Panc1 (cell line): ENCODE data around the gene TMPRSS2. TPM values are rescaled to one million over a fixed set of nuclear protein-coding genes. Genes with fewer than 3 reads are reported as not detected.

Experiments
- ATAC-seq: fragments of 200-7000 bp; cut with Tn5 transposase; 2 replicates; pipeline ENCODE4 v1.9.1; 2020; ENCODE audit warnings: mild to moderate bottlenecking, moderate library complexity
- BruUV-seq: library from RNA; stranded (reverse); fragments of 400-500 nt; replicated peaks from 2 replicates; lab custom pipeline; 2021; lab: Mats Ljungman, UMichigan
- CTCF ChIA-PET: fragments of 300-600 bp; sonication (Branson Sonifier 250); formaldehyde crosslinking; loops from one replicate; lab custom pipeline; 2022; ENCODE audit warnings: antibody characterized with exemption; lab: Charles Lee
- POLR2A ChIA-PET: fragments of 300-600 bp; sonication (Branson Sonifier 250); formaldehyde crosslinking; loops from one replicate; lab custom pipeline; 2022; ENCODE audit warnings: antibody characterized with exemption; lab: Charles Lee
- DNase-seq: peaks from one replicate; pipeline ENCODE4 v3.0.0-alpha.2; 2010; ENCODE audit warnings: low read depth, low spot score
- H3K27ac ChIP-seq: 2 replicates; pipeline ENCODE4 v1.5.1; 2011; ENCODE audit warnings: mild to moderate bottlenecking, low read length, inconsistent platforms
- H3K27me3 ChIP-seq: fragments of 200-500 bp; sonication (Bioruptor generic); 2 replicates; pipeline ENCODE4 v1.6.0; 2014; ENCODE audit warnings: low read length, inconsistent platforms; ENCODE audit not compliant: control insufficient read depth, insufficient read depth
- H3K36me3 ChIP-seq: fragments of 200-500 bp; sonication (Bioruptor generic); 2 replicates; pipeline ENCODE4 v1.5.1; 2014; ENCODE audit warnings: inconsistent platforms, mild to moderate bottlenecking, low read length, moderate library complexity; ENCODE audit not compliant: control insufficient read depth, insufficient read depth
- H3K4me1 ChIP-seq: 2 replicates; pipeline ENCODE4 v1.5.1; 2011; ENCODE audit warnings: inconsistent platforms, mild to moderate bottlenecking, low read length, moderate library complexity; ENCODE audit not compliant: control insufficient read depth, insufficient read depth
- H3K4me3 ChIP-seq, 2 experiments: 2 replicates each; pipeline ENCODE4 v1.5.1; 2011 to 2012; ENCODE audit warnings: low read depth in 2 of 2, low read length in 2 of 2, mild to moderate bottlenecking in 2 of 2, inconsistent platforms in 1 of 2, moderate library complexity in 1 of 2
- H3K9me3 ChIP-seq: fragments of 200-500 bp; sonication (Bioruptor generic); 2 replicates; pipeline ENCODE4 v1.5.1; 2014; ENCODE audit warnings: low read depth, mild to moderate bottlenecking, inconsistent platforms, low read length, moderate library complexity; ENCODE audit not compliant: control insufficient read depth, insufficient read depth
- POLR2AphosphoS5 ChIP-seq: IDR thresholded peaks from 2 replicates; pipeline ENCODE4 v1.6.1; 2012; ENCODE audit warnings: mild to moderate bottlenecking, low read depth, low read length, moderate library complexity
- REST ChIP-seq, 2 experiments: IDR thresholded peaks; 2 replicates each; pipeline ENCODE4 v1.6.1; 2011 to 2012; ENCODE audit warnings: low read depth in 2 of 2, control low read depth in 1 of 2, low read length in 1 of 2, mild to moderate bottlenecking in 1 of 2, moderate library complexity in 1 of 2; ENCODE audit not compliant: insufficient read depth in 1 of 2
- SIN3A ChIP-seq: IDR thresholded peaks from 2 replicates; pipeline ENCODE4 v1.6.1; 2012; ENCODE audit warnings: low read depth, mild to moderate bottlenecking, low read length, moderate library complexity, borderline replicate concordance; ENCODE audit not compliant: insufficient read depth
- TCF7L2 ChIP-seq: IDR thresholded peaks from 2 replicates; pipeline ENCODE4 v1.6.1; 2011; ENCODE audit warnings: mild to moderate bottlenecking, low read depth, low read length, inconsistent platforms
- in situ Hi-C: cut with HindIII; loops from 2 replicates; pipeline ENCODE4 v1.10.0; 2016; ENCODE audit warnings: low sequenced_read_pairs, low pct_unique_long_range_greater_than_20kb
- intact Hi-C: fragments of 100-400 bp; cut with micrococcal nuclease; formaldehyde crosslinking; loops from one replicate; pipeline ENCODE4 v1.10.0; 2022; ENCODE audit not compliant: unreplicated experiment
- total RNA-seq: library from RNA; stranded (reverse); gene quantifications from one replicate; pipeline ENCODE4 v1.2.1, GENCODE V29; 2021; ENCODE audit not compliant: unreplicated experiment
- TF ChIP-seq, protein P1 (sequence below): fragments of 450-650 bp; IDR thresholded peaks from 2 replicates; pipeline ENCODE4 v1.5.1; 2017; ENCODE audit warnings: mild to moderate bottlenecking

TMPRSS2 gene
- total RNA-seq, 1 experiment from 2014 or later = 111 TPM

GRCh38 chr21:41509145-41509496 is 1.2 kb upstream of the TMPRSS2 start:
- ChIA-PET CTCF (no interaction called here), POLR2A (no interaction called here)
- BruUV-seq = no TSS peak
- no peak for DNase-seq
- intact Hi-C loops (no loop called here), in situ Hi-C loops (no loop called here)
- TF ChIP-seq REST (IDR thresholded peaks at IDR 0.05; ENCODE audit: insufficient read depth in 1 of 2, low read depth in 2 of 2, low read length in 1 of 2) (no peak), TCF7L2 (no peak), SIN3A (no peak), POLR2AphosphoS5 (no peak)
- TF ChIP-seq, protein P1, sequence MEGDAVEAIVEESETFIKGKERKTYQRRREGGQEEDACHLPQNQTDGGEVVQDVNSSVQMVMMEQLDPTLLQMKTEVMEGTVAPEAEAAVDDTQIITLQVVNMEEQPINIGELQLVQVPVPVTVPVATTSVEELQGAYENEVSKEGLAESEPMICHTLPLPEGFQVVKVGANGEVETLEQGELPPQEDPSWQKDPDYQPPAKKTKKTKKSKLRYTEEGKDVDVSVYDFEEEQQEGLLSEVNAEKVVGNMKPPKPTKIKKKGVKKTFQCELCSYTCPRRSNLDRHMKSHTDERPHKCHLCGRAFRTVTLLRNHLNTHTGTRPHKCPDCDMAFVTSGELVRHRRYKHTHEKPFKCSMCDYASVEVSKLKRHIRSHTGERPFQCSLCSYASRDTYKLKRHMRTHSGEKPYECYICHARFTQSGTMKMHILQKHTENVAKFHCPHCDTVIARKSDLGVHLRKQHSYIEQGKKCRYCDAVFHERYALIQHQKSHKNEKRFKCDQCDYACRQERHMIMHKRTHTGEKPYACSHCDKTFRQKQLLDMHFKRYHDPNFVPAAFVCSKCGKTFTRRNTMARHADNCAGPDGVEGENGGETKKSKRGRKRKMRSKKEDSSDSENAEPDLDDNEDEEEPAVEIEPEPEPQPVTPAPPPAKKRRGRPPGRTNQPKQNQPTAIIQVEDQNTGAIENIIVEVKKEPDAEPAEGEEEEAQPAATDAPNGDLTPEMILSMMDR = no peak
- H3K4me3 ChIP-seq = no peak overlapping the region
- no peaks in the 10 kb centered on the region for H3K36me3 ChIP-seq
- H3K9me3 ChIP-seq = no peaks in the 10 kb centered on the region
- peaks cover 27% of the 10 kb centered on the region for H3K4me1 ChIP-seq
- no peak for ATAC-seq
- no peaks in the 10 kb centered on the region for H3K27me3 ChIP-seq
- H3K27ac ChIP-seq = peak overlapping the region; percentile 65; the same call in 1 of the 2 replicates

GRCh38 chr21:41508415-41509144 is 622 bp upstream of the TMPRSS2 start:
- BruUV-seq = no TSS peak
- peaks cover 31% of the 10 kb centered on the region for H3K4me1 ChIP-seq
- in situ Hi-C loops (no loop called here), intact Hi-C loops (no loop called here)
- ATAC-seq = peak; percentile 28
- H3K27me3 ChIP-seq = no peaks in the 10 kb centered on the region
- no peaks in the 10 kb centered on the region for H3K36me3 ChIP-seq
- no peaks in the 10 kb centered on the region for H3K9me3 ChIP-seq
- peak overlapping the region; percentile 65 for H3K27ac ChIP-seq
- peak overlapping the region in 1 of 2 experiments; percentile 24; a peak in 2 of 4 replicates for H3K4me3 ChIP-seq
- TF ChIP-seq POLR2AphosphoS5 (no peak), TCF7L2 (no peak), REST (IDR thresholded peaks at IDR 0.05; ENCODE audit: insufficient read depth in 1 of 2, low read depth in 2 of 2, low read length in 1 of 2) (no peak), SIN3A (no peak)
- TF ChIP-seq, protein P1 = no peak
- CTCF ChIA-PET = interaction anchor here (0.6 kb wide), 1 partner anchor 608 kb away, joined by 4 read pairs; no protein-coding TSS in a partner anchor
- DNase-seq = no peak
- POLR2A ChIA-PET = interaction anchor here (0.6 to 0.7 kb wide), 3 partner anchors 10 to 237 kb away, joined by 3 to 8 read pairs (median 4); no protein-coding TSS in a partner anchor
